Pancreas (tissue), 10 donors: Measurements from ENCODE around the gene SUGT1. TPM values are rescaled to one million over a fixed set of nuclear protein-coding genes. Genes with fewer than 3 reads are reported as not detected.
"Not testable (repeated sequence)": the region's sequence is repeated elsewhere in the genome, so short reads cannot be mapped to it uniquely, and the experiment has no call there.

Source experiments
- ATAC-seq, 4 donors: fragments of 200-7000 bp; cut with Tn5 transposase; one replicate each; pipeline versions ENCODE4 v1.8.0 to v1.9.1; 2020; ENCODE audit warnings: mild to moderate bottlenecking in 4 of 4, moderate library complexity in 4 of 4
- DNase-seq, 6 donors: peaks; one replicate each; pipeline ENCODE4 v3.0.0-alpha.2; 2020
- FAIRE-seq: peaks from 2 replicates; lab custom pipeline; 2012; peaks lifted over from hg19 to GRCh38; lab: Jason Lieb, UNC
- H3K27ac ChIP-seq, 4 donors: fragments of 200-600 bp; sonication (generic); 1 replicate in 3 of 4; 2 replicates in 1 of 4; pipeline versions ENCODE4 v1.5.0 to v1.8.0; 2020
- H3K27me3 ChIP-seq, 4 donors: fragments of 200-600 bp; one replicate each; pipeline ENCODE4 v1.8.0; 2021
- H3K36me3 ChIP-seq, 3 donors: fragments of 200-600 bp; sonication (generic) in 1 of 3; one replicate each; pipeline versions ENCODE4 v1.5.0 to v1.8.0; 2020 to 2021
- H3K4me1 ChIP-seq, 3 donors: fragments of 200-600 bp; one replicate each; pipeline ENCODE4 v1.8.0; 2021
- H3K4me3 ChIP-seq, 4 donors: fragments of 200-600 bp; sonication (generic) in 2 of 4; one replicate each; pipeline versions ENCODE4 v1.5.0 to v1.8.0; 2020 to 2021
- H3K9me3 ChIP-seq, 4 donors: fragments of 200-600 bp; one replicate each; pipeline ENCODE4 v1.8.0; 2021
- CTCF ChIP-seq, 4 donors: fragments of 200-600 bp; sonication (generic) in 3 of 4; IDR thresholded peaks; one replicate each; pipeline versions ENCODE4 v1.5.0 to v1.8.0; 2021; ENCODE audit warnings: antibody characterized with exemption in 4 of 4
- WGBS, 2 donors: extraction: QIAGEN DNeasy Blood & Tissue Kit; methylation state at CpG; one replicate each; pipeline ENCODE4 v1.1.7; 2013; 5-methylcytosine and 5-hydroxymethylcytosine counted together
- intact Hi-C, 3 donors: fragments of 100-400 bp; cut with DNase I; formaldehyde crosslinking; loops; one replicate each; pipeline versions ENCODE4 v1.11.1 to v1.14.2; 2022
- polyA plus RNA-seq, 2 donors: library from polyadenylated mRNA; stranded (reverse); fragments of 200-250 nt; gene quantifications; one replicate each; pipeline ENCODE4 v1.2.3, GENCODE V29; 2013
- total RNA-seq, 6 donors: library from RNA; stranded (reverse); fragmentation: NEBNext Ultra II Directional in 4 of 6; extraction: Animal tissue kit (Norgen Biotek cat#: 25700) in 4 of 6; gene quantifications; one replicate each; pipeline versions ENCODE4 v1.2.1 to v1.2.4, GENCODE V29; 2021 to 2023
- donor health status: healthy with polysubstance abuse.
- donor health status: DM: no; HTN: no; CAD: no; lungs with moderate emphysema.
- donor health status: DM: no; HTN: no; CAD: no.
- donor health status: control.
- donor health status: control.
- donor health status: Bipolar disorder and iron deficiency.
- donor health status: DM: yes; HTN: yes; CAD: no.
- donor health status: DM: no; HTN: no; CAD: no.
- donor health status: DM: no; HTN: no; CAD: no.
- donor health status: DM: yes; HTN: yes; CAD: no.

Gene SUGT1
- total and polyA plus RNA-seq, 8 donors = 16.6 to 28.7 (median 21.8) TPM

DNA sequence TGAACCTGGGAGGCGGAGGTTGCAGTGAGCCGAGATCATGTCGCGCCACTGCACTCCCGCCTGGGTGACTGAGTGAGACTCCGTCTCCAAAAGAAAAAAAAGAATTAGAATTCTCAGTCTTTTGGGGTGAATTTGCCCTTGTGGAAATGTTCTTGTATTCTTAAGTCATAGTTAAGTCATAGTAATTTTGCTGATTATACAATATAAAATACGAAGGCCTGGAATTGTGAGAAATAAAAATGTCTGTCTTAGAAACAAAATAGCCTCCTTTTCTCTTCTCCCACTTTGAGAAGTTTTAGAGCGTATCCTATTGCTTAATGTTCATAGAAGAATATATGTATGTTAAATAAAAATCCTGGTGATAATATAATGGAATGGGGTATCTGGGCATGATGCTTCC, 18.1 kb downstream of the SUGT1 start:
- Histone ChIP-seq H3K4me1 (peaks cover 0 to 5% (median 0%) of the 10 kb centered on the region in 3 donors), H3K27ac (no peak overlapping the region), H3K4me3 (no peak overlapping the region), H3K27me3 (no peaks in the 10 kb centered on the region), H3K9me3 (no peaks in the 10 kb centered on the region), H3K36me3 (peaks cover 0 to 33% (median 7%) of the 10 kb centered on the region in 3 donors)
- intact Hi-C loops = no loop called here
- DNase-seq = no peak
- FAIRE-seq = no peak
- 97% methylated on average over 8 of the region's 8 CpGs for WGBS, 2 donors
- no peak for ATAC-seq
- no peak for TF ChIP-seq CTCF (IDR thresholded peaks at IDR 0.05)

GRCh38 chr13:52673465-52673864, 20.8 kb downstream of the SUGT1 start:
- 88 to 91% methylated on average over 1 of the region's 1 CpG for WGBS, 2 donors
- Histone ChIP-seq H3K4me1 (peaks cover 0 to 5% (median 0%) of the 10 kb centered on the region in 3 donors), H3K4me3 (no peak overlapping the region), H3K9me3 (no peaks in the 10 kb centered on the region), H3K27me3 (no peaks in the 10 kb centered on the region), H3K36me3 (peaks cover 0 to 13% (median 0%) of the 10 kb centered on the region in 3 donors), H3K27ac (no peak overlapping the region)
- no peak for FAIRE-seq
- no peak for DNase-seq
- no peak for TF ChIP-seq CTCF (IDR thresholded peaks at IDR 0.05)
- ATAC-seq = no peak
- intact Hi-C loops = no loop called here

GRCh38 chr13:52677823-52678222, 25.2 kb downstream of the SUGT1 start:
- H3K4me3 ChIP-seq = no peak overlapping the region
- no peaks in the 10 kb centered on the region for H3K27me3 ChIP-seq
- WGBS, 2 donors = 63 to 67% methylated on average over 1 of the region's 1 CpG
- no peak overlapping the region for H3K27ac ChIP-seq
- FAIRE-seq (no peak), DNase-seq (no peak), ATAC-seq (no peak)
- intact Hi-C loops = no loop called here
- no peak for TF ChIP-seq CTCF (IDR thresholded peaks at IDR 0.05)
- peaks cover 6 to 27% (median 9%) of the 10 kb centered on the region in 3 donors for H3K36me3 ChIP-seq
- H3K4me1 ChIP-seq = peaks cover 0 to 5% (median 0%) of the 10 kb centered on the region in 3 donors
- no peaks in the 10 kb centered on the region for H3K9me3 ChIP-seq

GRCh38 chr13:52685806-52686205, 33.2 kb downstream of the SUGT1 start:
- intact Hi-C loops, H3K9me3 ChIP-seq, H3K4me1 ChIP-seq, H3K27me3 ChIP-seq, H3K4me3 ChIP-seq, DNase-seq, H3K27ac ChIP-seq, FAIRE-seq, ATAC-seq: not testable (repeated sequence)
- H3K36me3 ChIP-seq = peaks cover 0 to 26% (median 2%) of the 10 kb centered on the region in 3 donors
- 96 to 98% methylated on average over 9 of the region's 9 CpGs for WGBS, 2 donors

DNA sequence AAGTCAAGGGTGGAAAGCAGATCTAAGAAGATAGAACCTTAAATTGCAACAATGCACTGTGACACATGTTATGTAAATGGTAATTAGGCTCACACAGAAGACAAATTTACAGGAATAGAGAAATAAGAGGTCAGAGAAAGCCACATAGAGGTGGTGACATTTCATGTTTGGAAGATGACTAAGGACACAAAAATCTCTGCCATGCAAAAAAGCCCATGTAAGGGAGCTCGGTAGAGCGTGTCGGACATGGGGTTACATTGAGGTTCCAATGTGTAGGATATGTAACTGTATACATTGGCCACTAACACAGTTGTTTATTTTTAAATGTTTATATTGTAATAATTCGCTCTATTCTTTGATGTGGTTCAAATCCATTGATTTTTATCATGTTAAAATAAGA, 33.7 kb downstream of the SUGT1 start:
- FAIRE-seq (no peak), ATAC-seq (no peak), DNase-seq (no peak)
- H3K36me3 ChIP-seq = peaks cover 0 to 22% (median 0%) of the 10 kb centered on the region in 3 donors
- TF ChIP-seq CTCF (IDR thresholded peaks at IDR 0.05) = no peak
- no peaks in the 10 kb centered on the region for H3K27me3 ChIP-seq
- intact Hi-C loops = no loop called here
- no peak overlapping the region for H3K27ac ChIP-seq
- H3K9me3 ChIP-seq = no peaks in the 10 kb centered on the region
- 96 to 98% methylated on average over 4 of the region's 4 CpGs for WGBS, 2 donors
- no peak overlapping the region for H3K4me3 ChIP-seq
- H3K4me1 ChIP-seq = no peaks in the 10 kb centered on the region
